Measurements from ENCODE around the gene GATAD2A. TPM values are rescaled to one million over a fixed set of nuclear protein-coding genes. Genes with fewer than 3 reads are reported as not detected.

GATAD2A gene
- total RNA-seq, 3 donors from 2014 or later = 89.3 to 117 (median 107) TPM

DNA sequence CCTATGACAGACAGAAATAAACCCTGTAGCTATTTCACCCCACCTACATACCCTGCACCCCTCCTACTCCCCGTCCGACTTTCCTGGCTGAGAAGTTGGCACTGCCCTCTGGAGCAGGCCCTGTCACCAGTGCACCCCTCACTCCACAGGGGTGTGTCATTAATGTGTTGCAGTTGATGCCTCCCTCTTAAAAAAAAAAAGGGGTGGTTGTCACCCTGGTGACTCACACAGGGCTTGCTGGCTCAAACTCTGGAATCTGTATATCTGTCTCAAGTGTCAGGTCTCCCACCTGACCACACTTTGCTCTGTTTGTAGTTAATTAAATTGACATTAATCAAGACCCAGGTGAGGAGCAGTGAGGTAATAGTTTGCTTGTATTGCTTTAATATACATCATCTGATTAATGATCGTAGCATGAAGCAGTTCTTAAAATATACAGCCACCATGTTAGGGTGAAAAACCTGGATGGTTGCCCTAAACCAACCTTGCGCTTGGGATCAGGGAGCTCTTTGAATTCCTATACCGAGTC, 2.0 kb upstream of the GATAD2A start:
- Histone ChIP-seq H3K4me3 (no peak overlapping the region), H3K36me3 (ENCODE audit: low read depth) (no peaks in the 10 kb centered on the region), H3K9me3 (no peaks in the 10 kb centered on the region), H3K4me1 (ENCODE audit: low read depth) (peaks cover 26% of the 10 kb centered on the region)
- intact Hi-C loops (cut with DNase I, micrococcal nuclease) = loop anchor here in 1 of 2 donors (10.0 kb wide), 1 partner anchor 81 kb away; no protein-coding TSS in a partner anchor
- no peak for DNase-seq
- TF ChIP-seq, protein P1, sequence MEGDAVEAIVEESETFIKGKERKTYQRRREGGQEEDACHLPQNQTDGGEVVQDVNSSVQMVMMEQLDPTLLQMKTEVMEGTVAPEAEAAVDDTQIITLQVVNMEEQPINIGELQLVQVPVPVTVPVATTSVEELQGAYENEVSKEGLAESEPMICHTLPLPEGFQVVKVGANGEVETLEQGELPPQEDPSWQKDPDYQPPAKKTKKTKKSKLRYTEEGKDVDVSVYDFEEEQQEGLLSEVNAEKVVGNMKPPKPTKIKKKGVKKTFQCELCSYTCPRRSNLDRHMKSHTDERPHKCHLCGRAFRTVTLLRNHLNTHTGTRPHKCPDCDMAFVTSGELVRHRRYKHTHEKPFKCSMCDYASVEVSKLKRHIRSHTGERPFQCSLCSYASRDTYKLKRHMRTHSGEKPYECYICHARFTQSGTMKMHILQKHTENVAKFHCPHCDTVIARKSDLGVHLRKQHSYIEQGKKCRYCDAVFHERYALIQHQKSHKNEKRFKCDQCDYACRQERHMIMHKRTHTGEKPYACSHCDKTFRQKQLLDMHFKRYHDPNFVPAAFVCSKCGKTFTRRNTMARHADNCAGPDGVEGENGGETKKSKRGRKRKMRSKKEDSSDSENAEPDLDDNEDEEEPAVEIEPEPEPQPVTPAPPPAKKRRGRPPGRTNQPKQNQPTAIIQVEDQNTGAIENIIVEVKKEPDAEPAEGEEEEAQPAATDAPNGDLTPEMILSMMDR (IDR thresholded peaks at IDR 0.05) = no peak
- ATAC-seq = no peak

DNA sequence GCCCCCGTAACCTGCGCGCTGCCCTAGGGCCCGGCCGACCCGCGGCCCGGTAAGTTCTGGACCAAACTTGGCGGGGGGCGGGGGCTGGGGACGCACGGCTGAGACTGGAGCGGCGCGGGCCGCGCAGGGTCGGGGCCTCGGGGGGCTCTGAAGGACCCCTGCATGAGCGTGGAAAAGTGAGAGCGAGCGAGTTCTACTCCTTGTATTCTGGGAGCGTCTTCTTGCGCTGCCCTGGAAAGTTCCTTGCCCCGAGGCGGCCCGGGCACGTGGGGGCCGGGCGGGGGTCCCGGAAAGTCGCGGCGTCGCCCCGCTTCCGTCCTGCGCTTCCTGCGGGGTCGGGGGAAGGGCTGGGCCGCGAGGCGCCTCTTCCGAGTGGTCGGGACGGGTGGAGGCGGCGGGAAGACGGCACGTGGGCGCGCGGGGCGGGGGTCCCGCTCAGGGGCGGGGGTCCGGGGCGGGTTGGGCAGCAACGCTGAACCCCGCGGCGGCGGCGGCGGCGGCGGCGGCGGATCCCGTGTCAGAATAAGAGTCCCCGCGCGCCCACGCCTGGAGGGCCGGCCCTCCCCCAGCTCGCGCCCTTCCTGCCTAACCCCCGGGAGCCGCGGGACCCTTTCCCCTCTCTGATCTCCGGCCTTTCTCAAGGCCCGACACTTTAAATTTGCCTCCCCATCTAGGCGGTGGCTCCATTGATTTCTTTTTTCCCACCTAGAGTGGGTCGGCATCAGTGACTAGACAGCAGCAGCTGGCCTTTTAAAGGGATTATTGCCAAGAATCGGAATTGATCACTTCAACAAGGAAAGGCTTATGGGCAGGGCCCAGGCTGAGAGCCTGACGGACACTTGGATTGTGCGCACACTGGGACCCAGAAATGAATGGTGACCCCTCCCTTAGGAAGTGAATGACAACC, 749 bp downstream of the GATAD2A start:
- Histone ChIP-seq H3K36me3 (ENCODE audit: low read depth) (no peaks in the 10 kb centered on the region), H3K4me3 (peak overlapping the region; percentile 70), H3K4me1 (ENCODE audit: low read depth) (peaks cover 40% of the 10 kb centered on the region), H3K9me3 (no peaks in the 10 kb centered on the region)
- ATAC-seq (peak; percentile 19), DNase-seq (peak; percentile 59 to 77 (median 76))
- intact Hi-C loops (cut with DNase I, micrococcal nuclease) = loop anchor here in 1 of 2 donors (10.0 kb wide), 1 partner anchor 79 kb away; no protein-coding TSS in a partner anchor
- TF ChIP-seq, protein P1 (IDR thresholded peaks at IDR 0.05) = no peak

DNA sequence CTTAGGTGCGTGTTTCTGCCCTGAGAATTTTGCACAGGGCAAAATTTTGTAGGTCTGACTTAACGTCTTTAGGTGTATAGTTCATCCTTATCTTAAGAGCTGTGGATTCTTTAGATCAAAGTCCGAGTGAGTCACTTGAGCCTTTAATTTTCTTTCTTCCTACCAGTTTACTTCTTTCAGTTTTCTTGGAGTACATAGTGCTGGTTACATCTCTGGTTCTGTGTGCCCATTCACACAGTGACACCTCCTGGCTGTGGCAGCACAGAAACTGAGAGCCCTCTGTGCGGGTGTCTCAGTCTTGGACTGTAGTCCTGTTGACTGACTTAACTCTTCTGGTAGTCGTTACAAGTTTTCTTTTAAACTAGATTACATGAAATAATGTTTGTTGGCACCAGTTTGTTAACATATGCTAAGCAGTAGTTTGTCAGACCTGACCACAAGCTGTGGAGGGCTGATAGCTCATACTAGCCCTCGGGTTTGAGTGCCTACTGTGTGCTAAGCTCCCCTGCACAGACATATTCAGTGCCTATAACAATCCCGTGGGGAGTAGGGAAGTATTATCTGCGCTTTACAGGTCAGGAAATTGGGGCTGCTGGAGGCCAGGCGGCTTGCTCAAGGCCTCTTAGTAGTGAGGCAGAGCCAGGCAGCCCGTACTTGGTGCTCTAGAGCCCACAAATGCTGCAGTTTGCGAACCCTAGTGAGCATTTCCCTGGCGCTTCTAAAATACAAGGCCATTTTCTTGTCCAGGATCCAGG, 1.6 kb downstream of the GATAD2A start:
- peak; percentile 70 to 72 (median 71) for DNase-seq
- Histone ChIP-seq H3K36me3 (ENCODE audit: low read depth) (no peaks in the 10 kb centered on the region), H3K4me1 (ENCODE audit: low read depth) (peaks cover 40% of the 10 kb centered on the region), H3K9me3 (no peaks in the 10 kb centered on the region), H3K4me3 (peak overlapping the region; percentile 70)
- intact Hi-C loops (cut with DNase I, micrococcal nuclease) = loop anchor here in 1 of 2 donors (10.0 kb wide), 1 partner anchor 78 kb away; no protein-coding TSS in a partner anchor
- TF ChIP-seq, protein P1 (IDR thresholded peaks at IDR 0.05) = no peak
- peak; percentile 66 for ATAC-seq

DNA sequence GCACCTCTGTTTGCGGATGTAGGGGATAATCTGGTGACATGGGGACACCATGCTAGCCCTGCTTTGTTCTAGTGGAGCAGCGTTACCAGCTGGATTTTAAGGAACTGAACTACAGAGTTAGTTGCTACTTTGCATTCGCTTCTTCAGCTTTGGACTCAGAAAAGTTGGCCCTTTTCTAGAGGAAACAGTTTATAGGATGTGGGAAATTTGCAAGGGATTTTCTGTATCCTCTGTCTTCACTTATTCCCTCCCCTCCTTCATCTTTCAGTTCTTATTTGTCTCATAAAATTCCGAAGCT, 2.1 kb downstream of the GATAD2A start:
- Histone ChIP-seq H3K4me1 (ENCODE audit: low read depth) (peaks cover 40% of the 10 kb centered on the region), H3K9me3 (no peaks in the 10 kb centered on the region), H3K36me3 (ENCODE audit: low read depth) (no peaks in the 10 kb centered on the region), H3K4me3 (no peak overlapping the region)
- DNase-seq = no peak
- ATAC-seq = no peak
- intact Hi-C loops (cut with DNase I, micrococcal nuclease) = loop anchor here in 1 of 2 donors (10.0 kb wide), 1 partner anchor 77 kb away; no protein-coding TSS in a partner anchor
- TF ChIP-seq, protein P1 (IDR thresholded peaks at IDR 0.05) = no peak

DNA sequence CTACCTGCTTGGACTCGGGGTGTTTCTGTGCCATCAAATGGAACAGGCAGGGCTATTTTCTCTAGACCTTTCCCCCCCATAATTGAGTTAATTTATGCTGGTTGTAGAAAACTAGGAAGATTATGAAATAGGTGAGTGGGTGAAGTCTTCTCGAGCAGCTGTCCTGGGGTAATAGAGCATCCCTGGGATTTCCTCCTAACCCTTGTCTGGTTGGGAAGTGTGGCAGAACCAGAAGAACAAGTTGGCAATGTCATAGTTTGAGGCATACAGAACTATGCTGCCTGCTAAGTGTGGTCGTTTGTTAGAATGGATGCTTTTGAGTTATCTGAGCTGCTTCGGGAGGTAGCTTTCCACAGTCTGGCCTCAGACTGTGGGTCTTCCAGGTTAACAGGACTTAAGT, 3.7 kb downstream of the GATAD2A start:
- DNase-seq (no peak), ATAC-seq (no peak)
- TF ChIP-seq, protein P1 (IDR thresholded peaks at IDR 0.05) = no peak
- H3K4me3 ChIP-seq = no peak overlapping the region
- H3K36me3 ChIP-seq (ENCODE audit: low read depth) = no peaks in the 10 kb centered on the region
- peaks cover 40% of the 10 kb centered on the region for H3K4me1 ChIP-seq (ENCODE audit: low read depth)
- intact Hi-C loops (cut with DNase I, micrococcal nuclease) = loop anchor here in 1 of 2 donors (10.0 kb wide), 1 partner anchor 76 kb away; no protein-coding TSS in a partner anchor
- no peaks in the 10 kb centered on the region for H3K9me3 ChIP-seq

All from mucosa of descending colon (tissue), 3 donors.